ENCODE measurements around the gene RAB11FIP3. TPM values are rescaled to one million over a fixed set of nuclear protein-coding genes. Genes with fewer than 3 reads are reported as not detected.
"Not testable (repeated sequence)": the region's sequence is repeated elsewhere in the genome, so short reads cannot be mapped to it uniquely, and the experiment has no call there.

Gene RAB11FIP3, protein sequence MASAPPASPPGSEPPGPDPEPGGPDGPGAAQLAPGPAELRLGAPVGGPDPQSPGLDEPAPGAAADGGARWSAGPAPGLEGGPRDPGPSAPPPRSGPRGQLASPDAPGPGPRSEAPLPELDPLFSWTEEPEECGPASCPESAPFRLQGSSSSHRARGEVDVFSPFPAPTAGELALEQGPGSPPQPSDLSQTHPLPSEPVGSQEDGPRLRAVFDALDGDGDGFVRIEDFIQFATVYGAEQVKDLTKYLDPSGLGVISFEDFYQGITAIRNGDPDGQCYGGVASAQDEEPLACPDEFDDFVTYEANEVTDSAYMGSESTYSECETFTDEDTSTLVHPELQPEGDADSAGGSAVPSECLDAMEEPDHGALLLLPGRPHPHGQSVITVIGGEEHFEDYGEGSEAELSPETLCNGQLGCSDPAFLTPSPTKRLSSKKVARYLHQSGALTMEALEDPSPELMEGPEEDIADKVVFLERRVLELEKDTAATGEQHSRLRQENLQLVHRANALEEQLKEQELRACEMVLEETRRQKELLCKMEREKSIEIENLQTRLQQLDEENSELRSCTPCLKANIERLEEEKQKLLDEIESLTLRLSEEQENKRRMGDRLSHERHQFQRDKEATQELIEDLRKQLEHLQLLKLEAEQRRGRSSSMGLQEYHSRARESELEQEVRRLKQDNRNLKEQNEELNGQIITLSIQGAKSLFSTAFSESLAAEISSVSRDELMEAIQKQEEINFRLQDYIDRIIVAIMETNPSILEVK
- total RNA-seq: 27.7 and 33.3 TPM in 2 replicates

DNA sequence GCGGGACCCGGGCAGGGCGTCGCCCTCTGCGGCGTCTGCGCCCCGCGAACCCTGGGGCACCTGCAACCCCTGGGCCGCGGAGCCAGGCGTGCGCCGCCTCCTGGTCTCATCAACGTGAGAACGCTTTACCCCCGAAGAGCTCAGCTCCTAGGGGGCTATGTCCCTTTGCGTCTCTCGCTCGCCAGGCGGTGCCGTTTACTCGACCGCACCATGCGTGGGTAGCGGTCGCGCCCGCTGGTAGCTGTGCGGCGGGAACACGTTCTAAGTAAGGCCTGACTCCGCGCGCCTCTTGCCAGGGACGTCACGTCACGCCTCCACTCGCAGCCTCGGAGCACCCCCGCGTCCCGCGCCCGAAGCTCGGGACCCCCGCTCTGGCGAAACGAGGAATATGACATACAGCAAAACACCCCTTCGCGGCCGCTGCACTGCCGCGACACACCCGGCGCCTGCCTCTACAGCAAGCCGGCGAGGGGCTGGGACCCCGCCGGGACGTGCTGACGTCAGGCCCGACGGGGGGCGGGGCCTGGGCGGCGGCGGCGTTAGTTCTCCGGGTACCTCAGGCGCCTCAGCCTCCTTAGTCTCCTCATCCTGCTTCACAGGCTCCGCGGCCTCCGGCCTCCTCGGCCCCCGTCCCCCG is at the start of gene RAB11FIP3:
RAB11FIP3 (plus strand) TSS at position 568 of the 637 bp plus-strand sequence. CDS start 358 bp downstream, outside the sequence.
- peak; percentile 49 for DNase-seq (ENCODE audit: low read depth, low spot score)

DNA sequence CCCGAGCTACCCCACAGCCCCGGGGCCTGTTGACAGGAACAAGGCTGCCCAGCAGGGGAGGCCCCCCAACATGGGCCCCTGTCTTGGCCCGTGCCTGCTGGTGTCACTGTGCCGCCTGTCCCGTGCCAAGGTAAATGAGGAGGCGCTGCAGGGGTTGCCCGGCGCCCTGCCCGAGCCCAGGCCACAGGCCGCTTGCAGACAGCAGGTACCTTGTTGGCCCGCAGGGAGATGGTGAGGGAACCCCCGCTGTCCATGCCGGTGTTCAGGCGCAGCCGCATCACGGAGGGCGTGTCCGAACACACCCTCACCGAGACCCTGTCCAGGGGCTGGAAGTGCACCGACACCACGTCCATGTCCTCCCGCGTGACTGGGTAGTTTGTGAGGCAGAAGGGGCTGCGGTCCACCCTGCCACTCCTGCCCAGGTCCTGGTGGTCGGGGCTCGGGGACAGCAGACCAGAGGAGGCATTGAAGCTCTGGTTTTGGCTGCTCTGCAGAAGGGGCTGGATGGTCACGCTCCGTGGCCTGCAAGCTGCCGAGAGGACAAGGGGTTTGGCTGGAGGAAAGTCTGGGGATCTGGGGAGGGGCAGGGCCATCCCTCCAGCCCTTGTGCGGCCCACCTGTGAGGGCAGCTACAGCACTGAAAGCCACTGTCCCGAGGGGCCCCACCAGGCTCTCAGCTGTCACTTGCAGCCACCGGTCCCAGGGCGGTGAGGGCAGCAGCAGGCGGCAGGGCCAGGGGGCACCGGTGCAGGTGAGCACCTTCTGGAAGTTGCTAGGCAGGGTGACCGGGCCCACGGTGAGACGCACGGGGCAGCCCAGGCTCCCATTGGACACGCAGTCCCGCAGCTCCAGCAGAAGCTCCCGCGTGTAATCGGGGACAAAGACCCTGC is 49.3 kb upstream of the RAB11FIP3 start:
- no peak for DNase-seq (ENCODE audit: low read depth, low spot score)

DNA sequence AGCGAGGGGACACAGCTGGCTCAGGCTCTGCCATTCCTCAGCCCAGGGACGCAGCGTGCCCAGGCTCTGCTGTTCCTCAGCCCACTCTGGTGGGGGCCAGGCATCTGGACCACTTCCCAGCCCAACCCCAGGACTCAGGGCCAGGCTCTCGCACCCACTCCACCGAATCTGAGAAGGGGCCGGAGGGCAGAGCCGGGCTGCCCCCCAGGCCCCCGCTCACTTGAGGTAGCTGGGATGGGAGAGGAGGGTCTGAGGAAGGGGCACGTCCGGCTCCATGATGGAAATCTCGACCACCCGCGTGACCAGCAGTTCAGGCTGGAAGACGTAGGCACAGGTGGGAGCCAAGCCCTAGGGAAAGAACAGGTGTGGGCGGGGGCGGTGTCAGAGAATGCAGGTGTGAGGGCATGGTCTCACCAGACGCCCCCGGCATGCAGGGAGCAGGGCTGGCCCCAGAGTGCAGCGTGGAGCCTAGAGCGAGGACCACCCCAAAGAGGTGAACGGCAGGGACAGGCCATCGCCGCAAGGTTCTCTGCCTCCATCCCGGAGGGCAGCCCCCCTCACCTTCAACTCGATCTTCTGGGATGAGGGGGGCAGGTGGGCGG is 48.5 kb upstream of the RAB11FIP3 start:
- no peak for DNase-seq (ENCODE audit: low read depth, low spot score)

DNA sequence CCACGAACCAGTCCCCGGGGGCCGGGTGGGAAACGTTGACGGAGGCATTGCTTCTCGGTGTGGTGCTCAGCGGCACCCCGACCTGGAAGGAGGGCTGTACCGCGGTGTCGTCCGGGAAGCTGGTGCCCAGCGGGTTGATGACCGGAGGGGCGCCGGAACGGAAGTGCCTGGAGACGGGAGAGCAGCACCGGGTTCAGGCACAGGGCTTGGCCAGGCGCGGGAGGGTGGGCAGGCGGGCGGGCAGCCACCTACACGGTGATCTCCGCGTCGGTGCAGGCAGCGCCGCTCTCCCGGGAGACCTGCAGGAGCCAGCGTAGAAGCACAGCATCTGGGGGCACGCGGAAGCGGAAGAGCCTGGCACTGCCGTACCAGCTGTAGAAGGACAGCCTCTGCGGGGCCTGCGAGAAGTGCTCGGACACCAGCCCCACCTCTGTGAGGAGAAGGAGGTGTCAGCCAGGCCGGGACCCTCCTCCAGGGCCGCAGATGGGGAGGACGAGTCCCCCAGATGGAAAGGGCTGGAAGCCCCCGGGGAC is 48.0 kb upstream of the RAB11FIP3 start:
- DNase-seq (ENCODE audit: low read depth, low spot score): no peak

DNA sequence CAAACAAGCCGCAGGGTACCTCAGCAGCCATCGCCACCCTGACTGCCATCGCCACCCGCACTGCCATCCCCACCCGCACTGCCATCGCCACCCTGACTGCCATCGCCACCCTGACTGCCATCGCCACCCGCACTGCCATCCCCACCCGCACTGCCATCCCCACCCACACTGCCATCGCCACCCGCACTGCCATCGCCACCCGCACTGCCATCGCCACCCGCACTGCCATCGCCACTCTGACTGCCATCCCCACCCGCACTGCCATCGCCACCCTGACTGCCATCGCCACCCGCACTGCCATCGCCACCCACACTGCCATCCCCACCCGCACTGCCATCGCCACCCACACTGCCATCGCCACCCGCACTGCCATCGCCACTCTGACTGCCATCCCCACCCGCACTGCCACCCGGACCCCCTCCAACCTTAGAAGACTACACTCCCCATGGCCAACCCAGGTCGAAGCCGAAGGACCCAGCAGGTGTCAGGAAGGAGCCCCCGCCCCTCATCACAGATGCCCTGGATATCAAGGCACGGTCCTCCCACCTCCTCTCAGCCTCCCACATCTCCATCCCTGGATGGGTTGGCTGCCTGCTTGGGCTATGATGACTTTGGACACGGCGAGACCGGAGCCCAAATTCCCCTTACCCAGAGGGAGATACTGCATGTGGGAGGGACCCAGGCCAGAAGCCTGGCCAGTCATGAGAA is 47.2 kb upstream of the RAB11FIP3 start:
- DNase-seq (ENCODE audit: low read depth, low spot score): not testable (repeated sequence)

DNA sequence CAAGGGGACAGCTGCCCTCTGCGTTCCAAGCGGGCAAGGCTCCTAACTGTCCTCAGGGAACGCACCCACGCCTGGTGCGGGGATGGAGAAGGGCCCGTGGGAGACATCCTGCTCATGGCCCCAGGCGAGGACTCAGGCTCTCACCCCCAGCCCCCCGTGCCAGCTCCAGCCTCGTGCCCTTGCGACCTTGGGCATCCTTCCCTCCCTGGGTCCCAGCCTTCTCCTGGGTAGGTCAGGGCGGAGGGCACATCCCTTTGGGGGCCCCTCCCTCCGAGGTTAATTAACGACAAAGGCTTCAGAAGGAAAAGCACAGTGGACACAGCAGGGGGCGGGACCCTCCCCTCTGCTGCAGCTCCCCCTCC is 46.6 kb upstream of the RAB11FIP3 start:
- DNase-seq (ENCODE audit: low read depth, low spot score): no peak

DNA sequence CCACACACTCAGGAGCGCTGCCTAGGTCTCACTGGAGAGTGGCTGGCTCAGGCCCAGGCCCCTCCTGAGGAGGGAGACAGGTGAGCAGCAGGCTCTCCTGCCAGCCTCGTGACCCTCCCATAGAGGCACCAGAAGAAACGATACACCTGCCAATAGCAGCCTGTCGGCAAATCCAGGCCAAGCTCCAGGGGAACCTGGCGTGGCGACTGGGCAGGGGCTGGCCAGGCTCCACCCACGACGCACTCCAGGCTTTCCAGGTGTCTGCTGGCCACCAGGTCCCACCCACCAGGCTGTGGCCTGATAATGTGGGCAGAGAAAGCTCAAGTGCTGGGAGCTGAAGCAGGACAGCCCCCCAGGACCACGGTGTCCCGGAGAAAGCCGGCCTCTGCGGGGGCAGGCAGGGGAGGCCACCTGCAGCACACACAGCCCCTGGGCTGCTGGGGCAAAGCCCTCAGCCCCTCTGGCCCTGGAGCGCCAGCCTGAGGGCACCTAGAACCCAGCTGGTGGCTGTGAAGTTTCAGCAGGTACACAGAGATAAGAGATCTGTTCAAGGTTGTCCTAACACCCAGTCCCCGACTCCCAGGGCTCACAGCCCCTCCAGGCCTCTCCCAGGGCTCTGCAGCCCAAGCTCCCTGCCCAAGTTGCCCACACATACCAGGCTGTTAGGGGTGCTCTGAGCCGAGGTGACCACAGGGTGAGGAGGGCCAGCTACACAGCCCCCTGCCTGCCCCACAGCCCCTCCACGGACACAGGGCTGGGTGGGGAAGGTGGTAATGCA is 46.1 kb upstream of the RAB11FIP3 start:
- DNase-seq (ENCODE audit: low read depth, low spot score): no peak

DNA sequence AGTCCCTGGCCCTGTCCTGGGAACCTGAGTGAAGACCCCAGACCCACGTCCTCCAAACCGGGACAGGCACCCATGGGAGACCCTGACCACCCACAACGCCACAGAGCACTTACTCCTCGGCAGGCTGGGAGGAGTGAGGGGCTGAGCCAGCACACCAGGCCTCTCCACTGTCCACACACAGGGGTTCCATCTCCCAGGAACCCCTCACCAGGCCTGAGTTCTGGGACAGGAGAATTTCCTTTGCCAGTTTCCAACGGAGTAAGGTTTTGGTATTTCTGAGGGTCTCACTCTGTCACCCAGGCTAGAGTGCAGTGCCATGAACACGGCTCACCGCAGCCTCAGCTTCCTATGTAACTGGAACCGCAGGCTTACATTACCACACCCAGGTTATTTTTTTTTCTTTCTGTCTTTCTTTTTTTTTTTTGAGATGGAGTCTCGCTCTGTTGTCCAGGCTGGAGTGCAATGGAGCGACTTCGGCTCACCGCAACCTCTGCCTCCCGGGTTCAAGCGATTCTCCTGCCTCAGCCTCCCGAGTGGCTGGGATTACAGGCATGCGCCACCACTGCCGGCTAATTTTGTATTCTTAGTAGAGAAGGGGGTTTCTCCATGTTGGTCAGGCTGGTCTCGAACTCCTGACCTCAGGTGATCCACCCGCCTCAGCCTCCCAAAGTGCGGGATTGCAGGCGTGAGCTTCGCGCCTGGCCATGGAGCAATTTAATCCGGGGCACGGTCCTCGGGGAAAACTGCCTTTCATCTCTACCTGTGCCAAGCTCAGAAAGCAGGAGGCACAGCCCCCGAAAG is 45.3 kb upstream of the RAB11FIP3 start:
- DNase-seq (ENCODE audit: low read depth, low spot score): no peak

DNA sequence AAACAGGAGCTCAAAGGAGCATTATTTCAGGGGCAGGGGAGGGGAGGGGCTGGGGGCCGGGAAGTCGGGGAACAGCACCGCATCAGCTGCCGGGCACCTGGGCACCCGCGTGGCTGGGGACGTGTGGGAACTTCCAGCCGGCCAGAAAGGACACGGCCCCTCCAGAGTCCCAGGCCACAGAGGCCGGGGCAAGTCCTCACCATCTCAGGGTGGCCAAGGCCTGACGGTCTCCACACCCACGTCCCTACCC is 44.8 kb upstream of the RAB11FIP3 start:
- DNase-seq (ENCODE audit: low read depth, low spot score): no peak

DNA sequence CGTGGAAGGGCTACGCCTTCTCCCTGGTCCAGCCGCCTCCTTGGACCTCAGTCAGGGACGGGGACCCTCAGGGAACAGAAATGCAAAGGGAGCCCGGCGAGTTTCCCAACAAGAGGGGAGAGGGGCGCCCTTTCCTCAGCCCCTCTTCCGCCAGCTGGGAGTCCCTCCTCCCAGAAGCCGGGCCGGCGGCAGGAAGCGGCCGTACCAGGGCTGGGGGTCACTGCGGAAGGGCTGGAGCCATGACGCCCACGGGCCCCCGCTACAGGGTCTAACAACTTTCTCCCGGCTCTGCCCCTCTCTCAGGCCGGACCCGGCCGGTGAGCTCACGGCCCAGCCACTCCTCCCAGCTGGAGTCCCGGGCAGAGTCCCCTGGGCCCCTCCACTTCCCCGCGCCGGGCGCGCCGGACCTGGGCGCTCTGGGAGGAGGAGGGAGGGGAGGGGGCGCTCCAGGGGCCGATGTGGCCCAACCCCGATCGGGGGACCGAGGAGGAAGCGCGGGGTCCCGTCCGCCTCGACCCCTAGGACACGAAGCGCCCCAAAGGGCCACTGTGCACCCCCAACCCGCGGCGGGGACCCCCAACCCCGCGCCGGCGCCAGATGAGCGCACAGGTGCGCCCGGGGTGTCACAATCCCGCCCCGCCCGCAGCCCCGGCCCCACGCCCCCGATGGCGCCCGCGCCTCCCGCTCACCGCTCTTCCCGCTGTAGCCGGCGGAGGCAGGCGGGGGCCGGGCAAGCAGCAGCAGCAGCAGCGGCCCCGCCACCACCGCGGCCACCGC is 44.2 kb upstream of the RAB11FIP3 start:
- no peak for DNase-seq (ENCODE audit: low read depth, low spot score)

DNA sequence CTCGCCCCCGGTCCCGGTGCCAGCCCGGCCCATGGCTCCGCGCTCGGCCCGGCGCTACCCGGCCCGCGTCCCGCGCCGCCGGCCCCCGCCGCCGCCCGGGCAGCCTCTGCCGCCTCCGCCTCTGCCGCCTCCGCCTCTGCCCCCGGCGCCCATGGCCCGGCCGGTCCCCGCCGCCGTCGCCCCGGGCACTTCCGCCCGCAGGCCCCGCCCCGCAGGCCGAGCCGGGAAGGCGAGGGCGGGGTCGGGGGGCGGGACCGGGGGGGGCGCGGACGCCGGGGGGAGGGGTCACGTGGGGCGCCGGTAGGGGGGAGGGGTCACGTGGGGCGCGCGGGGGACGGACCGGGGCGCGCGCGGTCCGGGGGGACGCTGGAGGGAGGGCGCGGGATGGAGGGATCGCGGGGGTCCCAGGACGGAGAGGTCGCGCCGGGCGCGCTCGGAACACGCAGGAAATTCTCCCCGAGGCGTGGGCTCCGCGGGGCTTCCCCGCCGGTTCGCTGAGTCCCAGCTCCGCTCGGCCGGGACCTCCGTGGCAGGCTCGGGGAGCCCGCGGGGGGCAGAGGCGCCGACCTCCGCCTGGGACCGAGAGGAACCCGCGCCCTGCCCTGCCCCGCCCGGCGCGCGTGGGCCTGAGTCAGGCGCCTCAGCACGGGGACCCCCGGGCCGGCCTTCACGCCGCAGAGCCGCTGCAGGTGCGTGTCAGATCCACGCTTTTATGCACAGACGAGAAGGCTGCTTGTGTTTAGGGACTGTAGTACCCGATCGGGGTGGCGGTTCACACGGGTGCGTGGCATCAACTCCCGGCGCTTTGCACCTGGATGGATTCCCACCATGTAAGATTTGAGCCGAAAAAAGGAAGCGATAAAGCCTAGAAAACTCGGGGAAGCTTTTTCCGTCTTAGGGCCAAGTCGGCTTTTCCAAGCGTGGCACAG is 43.4 kb upstream of the RAB11FIP3 start, which contains the start of gene PGAP6:
PGAP6 (minus strand) TSS at position 190 of the 929 bp plus-strand sequence; CDS start at position 33, 157 bp downstream.
- DNase-seq (ENCODE audit: low read depth, low spot score): no peak

DNA sequence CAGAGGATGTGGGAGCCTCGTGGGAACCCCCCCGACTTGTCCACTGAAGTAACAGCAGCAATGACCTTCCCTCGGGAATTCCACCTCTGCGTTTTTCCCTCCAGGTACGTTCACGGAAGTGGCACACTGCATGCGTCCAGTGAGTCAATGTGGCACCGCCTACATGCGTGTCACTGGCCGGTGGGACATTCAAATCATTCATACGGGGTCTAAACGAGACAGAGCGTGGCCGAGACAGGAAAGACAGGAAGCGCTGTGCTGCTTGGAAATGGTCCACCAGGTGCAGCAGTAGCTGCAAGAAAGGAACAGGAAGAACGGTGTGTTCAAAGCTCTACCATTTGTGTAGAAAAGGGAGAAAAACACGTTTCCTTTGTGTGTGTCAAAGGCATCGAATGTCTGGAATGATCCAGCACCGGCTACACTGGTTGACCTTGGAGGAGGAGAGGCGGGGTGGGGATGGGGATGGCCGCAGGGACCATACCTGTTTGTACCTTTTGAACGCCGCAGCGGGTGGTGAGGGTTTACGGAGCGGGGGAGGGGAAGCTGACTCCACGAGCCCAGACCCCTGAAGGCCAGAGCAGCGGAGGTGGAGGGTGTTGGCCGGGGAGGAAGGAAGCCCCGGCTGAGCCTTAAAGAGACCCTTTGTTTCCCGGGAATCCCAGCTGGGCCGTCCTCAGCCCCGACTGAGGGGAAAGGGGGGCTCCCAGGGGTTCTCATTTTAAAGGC is 42.0 kb upstream of the RAB11FIP3 start:
- no peak for DNase-seq (ENCODE audit: low read depth, low spot score)

DNA sequence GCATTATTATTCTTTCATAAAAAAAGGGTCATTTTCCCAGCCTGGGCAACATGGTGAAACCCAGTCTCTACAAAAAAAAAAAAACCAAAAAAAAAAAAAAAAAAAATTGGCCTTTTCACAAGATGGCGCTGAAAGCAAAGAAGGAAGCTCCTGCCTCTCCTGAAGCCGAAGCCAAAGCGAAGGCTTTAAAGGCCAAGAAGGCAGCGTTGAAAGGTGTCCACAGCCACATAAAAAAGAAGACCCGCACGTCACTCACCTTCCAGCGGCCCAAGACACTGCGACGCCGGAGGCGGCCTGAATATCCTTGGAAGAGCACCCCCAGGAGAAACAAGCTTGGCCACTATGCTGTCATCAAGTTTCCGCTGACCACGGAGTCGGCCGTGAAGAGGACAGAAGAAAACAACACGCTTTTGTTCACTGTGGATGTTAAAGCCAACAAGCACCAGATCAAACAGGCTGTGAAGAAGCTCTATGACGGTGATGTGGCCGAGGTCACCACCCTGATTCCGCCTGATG is 38.8 kb upstream of the RAB11FIP3 start:
- DNase-seq (ENCODE audit: low read depth, low spot score): no peak

DNA sequence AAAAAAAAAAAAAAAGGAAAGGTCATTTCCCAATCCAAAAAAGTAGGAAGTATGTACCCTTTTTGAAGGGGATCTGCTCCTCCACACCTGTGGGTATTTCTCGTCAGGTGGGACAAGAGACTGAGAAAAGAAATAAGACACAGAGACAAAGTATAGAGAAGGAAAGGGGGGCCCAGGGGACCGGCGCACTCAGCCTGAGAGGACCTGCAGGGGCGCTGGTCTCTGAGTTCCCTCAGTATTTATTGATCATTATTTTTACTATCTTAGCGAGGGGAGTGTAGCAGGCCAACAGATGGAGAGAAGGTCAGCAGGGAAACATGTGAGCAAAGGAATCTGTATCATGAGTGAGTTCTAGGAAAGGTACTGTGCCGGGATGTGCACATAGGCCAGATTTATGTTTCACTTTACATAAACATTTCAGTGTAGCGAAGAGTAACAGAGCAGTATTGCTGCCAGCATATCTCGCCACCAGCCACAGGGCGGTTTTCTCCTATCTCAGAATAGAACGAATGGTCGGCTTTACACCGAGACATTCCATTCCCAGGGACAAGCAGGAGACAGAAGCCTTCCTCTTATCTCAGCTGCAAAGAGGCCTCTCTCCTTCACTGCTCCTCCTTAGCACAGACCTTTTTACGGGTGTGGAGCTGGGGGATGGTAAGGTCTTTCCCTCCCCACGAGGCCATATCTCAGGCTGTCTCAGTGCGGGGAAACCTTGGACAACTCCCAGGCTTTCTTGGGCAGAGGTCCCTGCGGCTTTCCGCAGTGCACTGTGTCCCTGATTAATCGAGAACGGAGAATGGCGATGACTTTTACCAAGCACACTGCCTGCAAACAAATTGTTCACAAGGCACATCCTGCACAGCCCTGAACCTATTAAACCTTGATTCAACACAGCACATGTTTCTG is 37.4 kb upstream of the RAB11FIP3 start:
- DNase-seq (ENCODE audit: low read depth, low spot score): not testable (repeated sequence)

DNA sequence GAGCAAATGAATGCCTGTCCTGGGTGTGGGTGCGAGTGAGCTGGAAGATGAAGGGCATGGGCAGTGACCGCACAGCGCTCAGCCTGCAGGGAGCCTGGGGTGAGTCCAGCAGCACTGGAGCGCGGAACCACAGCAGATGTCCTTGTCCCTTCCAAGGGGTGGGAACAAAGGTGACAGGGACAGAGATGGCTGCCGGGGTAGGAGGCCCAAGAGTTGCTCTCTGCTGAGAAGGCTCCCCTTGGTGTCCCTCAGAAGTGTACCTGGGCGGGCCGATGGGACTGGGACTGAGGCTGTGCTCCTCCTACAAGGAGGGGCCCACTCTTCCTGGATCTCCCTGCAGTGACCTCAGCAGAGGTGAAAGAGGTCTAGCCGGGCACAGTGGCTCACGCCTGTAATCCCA is 36.1 kb upstream of the RAB11FIP3 start:
- DNase-seq (ENCODE audit: low read depth, low spot score): no peak

Measured in pulmonary artery endothelial cell (primary cell).